Measurements from ENCODE around the gene RPS25. TPM values are rescaled to one million over a fixed set of nuclear protein-coding genes. Genes with fewer than 3 reads are reported as not detected.

The RPS25 gene
- total and polyA plus RNA-seq, 9 of the 15 experiments (the other 6 are each of a cell fraction or from before 2014, with no cell fraction given), result 1,553 to 5,486 (median 2,471) TPM

- in situ Hi-C loops (cut with MboI), result no loop called here
- peak; percentile 84 for FAIRE-seq
Measured at GRCh38 chr11:119029340-119030028, 11.3 kb upstream of the RPS25 start.

More at GRCh38 chr11:119029340-119030028, 11.3 kb upstream of the RPS25 start:
- H4K20me1 ChIP-seq (replicated peaks; ENCODE audit: control insufficient read depth, insufficient read depth, low read length), result peaks cover 16% of the 10 kb centered on the region
- H3K36me3 ChIP-seq (ENCODE audit: control insufficient read depth, insufficient read depth, low read length), result peaks cover 47% of the 10 kb centered on the region
- no peaks in the 10 kb centered on the region for H3K9me1 ChIP-seq (ENCODE audit: control insufficient read depth, insufficient read depth, low read length)
- 7% methylated on average over 10 of the region's 10 CpGs for WGBS (ENCODE audit: insufficient coverage, low coverage, missing lambda C conversion rate)
- H3K9ac ChIP-seq (ENCODE audit: insufficient read depth in 1 of 2, low read depth in 2 of 2, low read length in 2 of 2), result peak overlapping the region; percentile 86 to 99; a peak in 3 of 4 replicates
- TF ChIP-seq MAFG (tag; conservative IDR thresholded peaks at IDR 0.05), result peak; percentile 95
- TF ChIP-seq, protein P1, sequence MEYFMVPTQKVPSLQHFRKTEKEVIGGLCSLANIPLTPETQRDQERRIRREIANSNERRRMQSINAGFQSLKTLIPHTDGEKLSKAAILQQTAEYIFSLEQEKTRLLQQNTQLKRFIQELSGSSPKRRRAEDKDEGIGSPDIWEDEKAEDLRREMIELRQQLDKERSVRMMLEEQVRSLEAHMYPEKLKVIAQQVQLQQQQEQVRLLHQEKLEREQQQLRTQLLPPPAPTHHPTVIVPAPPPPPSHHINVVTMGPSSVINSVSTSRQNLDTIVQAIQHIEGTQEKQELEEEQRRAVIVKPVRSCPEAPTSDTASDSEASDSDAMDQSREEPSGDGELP (CRISPR knock-in tag; IDR thresholded peaks at IDR 0.05; ENCODE audit: borderline replicate concordance), result 0 out of 2 replicates have a peak, but pooled peaks have one; percentile 34
- TF ChIP-seq C11orf30 (IDR thresholded peaks at IDR 0.05; ENCODE audit: low read depth), result peak; percentile 98
- no peak for TF ChIP-seq ZNF75A (CRISPR knock-in tag; IDR thresholded peaks at IDR 0.05)
- TF ChIP-seq ZNF316 (IDR thresholded peaks at IDR 0.05), result peak; percentile 98
- TF ChIP-seq, protein P2, sequence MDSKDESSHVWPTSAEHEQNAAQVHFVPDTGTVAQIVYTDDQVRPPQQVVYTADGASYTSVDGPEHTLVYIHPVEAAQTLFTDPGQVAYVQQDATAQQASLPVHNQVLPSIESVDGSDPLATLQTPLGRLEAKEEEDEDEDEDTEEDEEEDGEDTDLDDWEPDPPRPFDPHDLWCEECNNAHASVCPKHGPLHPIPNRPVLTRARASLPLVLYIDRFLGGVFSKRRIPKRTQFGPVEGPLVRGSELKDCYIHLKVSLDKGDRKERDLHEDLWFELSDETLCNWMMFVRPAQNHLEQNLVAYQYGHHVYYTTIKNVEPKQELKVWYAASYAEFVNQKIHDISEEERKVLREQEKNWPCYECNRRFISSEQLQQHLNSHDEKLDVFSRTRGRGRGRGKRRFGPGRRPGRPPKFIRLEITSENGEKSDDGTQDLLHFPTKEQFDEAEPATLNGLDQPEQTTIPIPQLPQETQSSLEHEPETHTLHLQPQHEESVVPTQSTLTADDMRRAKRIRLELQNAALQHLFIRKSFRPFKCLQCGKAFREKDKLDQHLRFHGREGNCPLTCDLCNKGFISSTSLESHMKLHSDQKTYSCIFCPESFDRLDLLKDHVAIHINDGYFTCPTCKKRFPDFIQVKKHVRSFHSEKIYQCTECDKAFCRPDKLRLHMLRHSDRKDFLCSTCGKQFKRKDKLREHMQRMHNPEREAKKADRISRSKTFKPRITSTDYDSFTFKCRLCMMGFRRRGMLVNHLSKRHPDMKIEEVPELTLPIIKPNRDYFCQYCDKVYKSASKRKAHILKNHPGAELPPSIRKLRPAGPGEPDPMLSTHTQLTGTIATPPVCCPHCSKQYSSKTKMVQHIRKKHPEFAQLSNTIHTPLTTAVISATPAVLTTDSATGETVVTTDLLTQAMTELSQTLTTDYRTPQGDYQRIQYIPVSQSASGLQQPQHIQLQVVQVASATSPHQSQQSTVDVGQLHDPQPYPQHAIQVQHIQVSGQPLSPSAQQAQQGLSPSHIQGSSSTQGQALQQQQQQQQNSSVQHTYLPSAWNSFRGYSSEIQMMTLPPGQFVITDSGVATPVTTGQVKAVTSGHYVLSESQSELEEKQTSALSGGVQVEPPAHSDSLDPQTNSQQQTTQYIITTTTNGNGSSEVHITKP (IDR thresholded peaks at IDR 0.05; ENCODE audit: partially characterized antibody), result peak; percentile 9
- no peak for TF ChIP-seq ZNF408 (CRISPR knock-in tag; IDR thresholded peaks at IDR 0.05; ENCODE audit: low read depth)
- peak; percentile 37 for TF ChIP-seq EGR1 (conservative IDR thresholded peaks at IDR 0.05)
- TF ChIP-seq MAFK (IDR thresholded peaks at IDR 0.05; ENCODE audit: low read length), result peak; percentile 83
- TF ChIP-seq CTBP1 (IDR thresholded peaks at IDR 0.05; ENCODE audit: borderline replicate concordance), result peak; percentile 32; the same call in 1 of the 2 replicates
- TF ChIP-seq MAFF (IDR thresholded peaks at IDR 0.05; ENCODE audit: low read length), result peak; percentile 92
- TF ChIP-seq ZNF644 (tag; IDR thresholded peaks at IDR 0.05; ENCODE audit: low read depth), result no peak
- TF ChIP-seq ZNF12 (CRISPR knock-in tag; IDR thresholded peaks at IDR 0.05), result 0 out of 2 replicates have a peak, but pooled peaks have one; percentile 16
- TF ChIP-seq RBM34 (IDR thresholded peaks at IDR 0.05; ENCODE audit: borderline replicate concordance, insufficient read depth, low read length), result no peak
- peak; percentile 68; the same call in 1 of the 2 replicates for TF ChIP-seq ZNF263 (CRISPR knock-in tag; IDR thresholded peaks at IDR 0.05; ENCODE audit: borderline replicate concordance)
- TF ChIP-seq ETV1 (tag; conservative IDR thresholded peaks at IDR 0.05; ENCODE audit: low read depth), result peak; percentile 2; the same call in 1 of the 2 replicates
- TF ChIP-seq CREM (IDR thresholded peaks at IDR 0.05; ENCODE audit: low read depth), result no peak
- H2AFZ ChIP-seq (ENCODE audit: low read depth, low read length), result peak overlapping the region; percentile 35; the same call in 1 of the 2 replicates
- intact Hi-C loops (cut with micrococcal nuclease), result loop anchor here (1.0 to 2.0 kb wide), 2 partner anchors 11 to 71 kb away; partner anchors contain the start of genes DPAGT1, RPS25 and TRAPPC4
- H3K79me2 ChIP-seq (ENCODE audit: control insufficient read depth, insufficient read depth, low read length), result peaks cover 39% of the 10 kb centered on the region
- H3K27ac ChIP-seq (ENCODE audit: extremely low read depth, low read depth, low read length), result peak overlapping the region; percentile 92
- H3K4me2 ChIP-seq (ENCODE audit: insufficient read depth, low read length), result peak overlapping the region; percentile 98
- DNase-seq (ENCODE audit: extremely low read depth in 1 of 4, low spot score in 3 of 4) (peak; percentile 43 to 79 (median 51)), ATAC-seq (peak; percentile 46)
- ChIA-PET CTCF (ENCODE audit: low intra/inter-chr PET ratio) (no interaction called here), POLR2A (interaction anchor here (0.6 to 1.2 kb wide), 7 partner anchors 11 to 294 kb away, joined by 3 to 4 read pairs (median 4); partner anchors contain the start of gene VPS11)
- H3K9me3 ChIP-seq (replicated peaks; ENCODE audit: control insufficient read depth, insufficient read depth, low read depth, low read length), result no peaks in the 10 kb centered on the region
- H3K27me3 ChIP-seq (ENCODE audit: control insufficient read depth in 2 of 2, insufficient read depth in 2 of 2, low read length in 2 of 2), result no peaks in the 10 kb centered on the region
- H3K4me3 ChIP-seq, result peak overlapping the region; percentile 92
- H3K4me1 ChIP-seq (replicated peaks in 1 of 2; ENCODE audit: control insufficient read depth in 2 of 2, insufficient read depth in 2 of 2, low read length in 2 of 2), result peaks cover 40 to 49% of the 10 kb centered on the region in 2 experiments
- BruUV-seq (replicated peaks), result TSS peak; percentile 58

All from K562 (cell line).